H1 (cell line): ENCODE data around the gene ARHGEF28.

ENCODE experiments used
- CTCF ChIP-seq, 3 experiments: IDR thresholded peaks; 1 replicate in 2 of 3; 2 replicates in 1 of 3; pipeline versions ENCODE4 v1.5.1 to v1.6.1; 2011; ENCODE audit warnings: low read length in 3 of 3, mild to moderate bottlenecking in 3 of 3, inconsistent platforms in 2 of 3, low read depth in 1 of 3, moderate library complexity in 1 of 3; ENCODE audit not compliant: insufficient read depth in 1 of 3; ENCODE audit errors: control extremely low read depth in 1 of 3
- EZH2 ChIP-seq: fragments of 200-600 bp; sonication (generic); IDR thresholded peaks from 2 replicates; pipeline ENCODE4 v1.7.1; 2012; ENCODE audit warnings: low read depth, mild to moderate bottlenecking, moderate library complexity, low read length, inconsistent platforms; ENCODE audit not compliant: severe bottlenecking
- GTF2F1 ChIP-seq: IDR thresholded peaks from 2 replicates; pipeline ENCODE4 v1.6.1; 2012; ENCODE audit warnings: low read depth, low read length, improper control_type of control experiment, borderline replicate concordance
- HDAC6 ChIP-seq: IDR thresholded peaks from one replicate; pipeline ENCODE4 v1.7.1; 2012; ENCODE audit warnings: low read depth, mild to moderate bottlenecking, inconsistent platforms, low read length, moderate library complexity
- KDM5A ChIP-seq: fragments of 200-600 bp; IDR thresholded peaks from 2 replicates; pipeline ENCODE4 v1.7.1; 2012; ENCODE audit warnings: mild to moderate bottlenecking, low read length, inconsistent platforms, mixed read lengths
- MAFK ChIP-seq: IDR thresholded peaks from 2 replicates; pipeline ENCODE4 v1.6.1; 2012; ENCODE audit warnings: low read depth, mild to moderate bottlenecking, improper control_type of control experiment, low read length
- MAX ChIP-seq: IDR thresholded peaks from 2 replicates; pipeline ENCODE4 v1.6.1; 2012; ENCODE audit warnings: inconsistent platforms
- POLR2A ChIP-seq, 2 experiments: IDR thresholded peaks; 1 replicate in 1 of 2; 2 replicates in 1 of 2; pipeline ENCODE4 v1.6.1; 2011; ENCODE audit warnings: low read depth in 2 of 2, low read length in 2 of 2, mild to moderate bottlenecking in 2 of 2; ENCODE audit errors: control extremely low read depth in 1 of 2
- POLR2AphosphoS5 ChIP-seq: IDR thresholded peaks from 2 replicates; pipeline ENCODE4 v1.6.1; 2011; ENCODE audit warnings: low read depth, low read length
- RNF2 ChIP-seq: fragments of 200-900, 300-1000 bp; sonication (generic); IDR thresholded peaks from 2 replicates; pipeline ENCODE4 v1.7.1; 2016; ENCODE audit warnings: borderline replicate concordance, low read depth, mild to moderate bottlenecking, antibody characterized with exemption, low read length; ENCODE audit not compliant: poor library complexity, severe bottlenecking; ENCODE audit errors: missing control alignments

DNA sequence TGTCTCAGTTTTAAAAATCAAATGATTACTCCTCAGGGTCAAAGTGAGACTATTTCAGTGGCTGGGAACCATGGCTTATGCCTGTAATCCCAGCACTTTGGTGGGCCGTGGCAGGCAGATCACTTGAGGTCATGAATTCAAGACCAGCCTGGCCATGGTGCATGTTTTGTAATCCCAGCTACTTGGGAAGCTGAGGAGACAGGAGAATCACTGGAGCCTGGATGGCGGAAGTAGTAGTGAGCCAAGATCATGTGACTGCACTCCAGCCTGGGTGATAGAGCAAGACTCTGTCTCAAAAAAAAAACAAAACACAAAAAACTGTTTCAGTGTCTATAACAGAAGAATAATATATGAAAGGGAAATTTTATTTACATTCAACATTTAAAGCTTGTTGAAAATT is 182.9 kb downstream of the ARHGEF28 start:
- no peak for TF ChIP-seq HDAC6
- TF ChIP-seq CTCF (IDR thresholded peaks at IDR 0.05; ENCODE audit: control extremely low read depth in 1 of 3, insufficient read depth in 1 of 3, low read depth in 1 of 3, low read length in 3 of 3): no peak
- no peak for TF ChIP-seq MAFK
- TF ChIP-seq RNF2: no peak
- TF ChIP-seq POLR2A (IDR thresholded peaks at IDR 0.05; ENCODE audit: control extremely low read depth in 1 of 2, low read depth in 2 of 2, low read length in 2 of 2): no peak
- no peak for TF ChIP-seq KDM5A
- TF ChIP-seq POLR2AphosphoS5: no peak
- no peak for TF ChIP-seq GTF2F1
- TF ChIP-seq EZH2: no peak
- TF ChIP-seq MAX: no peak
